GM12878 (cell line): Measurements from ENCODE around the gene COL6A3. TPM values are rescaled to one million over a fixed set of nuclear protein-coding genes. Genes with fewer than 3 reads are reported as not detected.

ENCODE experiments used
- ATAC-seq: fragments of 200-7000 bp; cut with Tn5 transposase; 3 replicates; pipeline ENCODE4 v1.9.1; 2020; ENCODE audit warnings: mild to moderate bottlenecking, moderate library complexity
- BruUV-seq: library from RNA; stranded (reverse); fragments of 400-500 nt; replicated peaks from 2 replicates; lab custom pipeline; 2021; lab: Mats Ljungman, UMichigan
- CTCF ChIA-PET: fragments of 300-600 bp; sonication (Branson Sonifier 250); formaldehyde crosslinking; extraction: SDS; loops from one replicate; lab custom pipeline; 2021; ENCODE audit warnings: inconsistent platforms; lab: Yijun Ruan, JAX
- POLR2A ChIA-PET: fragments of 350-600 bp; formaldehyde crosslinking; extraction: SDS; loops from one replicate; lab custom pipeline; 2021; ENCODE audit warnings: inconsistent platforms; lab: Charles Lee
- RAD21 ChIA-PET: fragments of 300-600 bp; sonication (Branson Sonifier 250); formaldehyde crosslinking; loops from one replicate; lab custom pipeline; 2023; ENCODE audit warnings: antibody characterized with exemption; ENCODE audit not compliant: unreplicated experiment; lab: Charles Lee
- SMC1A ChIA-PET: fragments of 300-600 bp; sonication (Branson Sonifier 250); formaldehyde crosslinking; loops from one replicate; lab custom pipeline; 2023; ENCODE audit not compliant: unreplicated experiment, uncharacterized antibody; lab: Charles Lee
- DNase-seq: peaks from one replicate; pipeline ENCODE4 v3.0.0-alpha.2; 2011; ENCODE audit warnings: low read depth, low spot score
- FAIRE-seq: peaks from 3 replicates; lab custom pipeline; 2011; peaks lifted over from hg19 to GRCh38; lab: Jason Lieb, UNC
- H2AFZ ChIP-seq: 2 replicates; pipeline ENCODE4 v1.6.0; 2011; ENCODE audit warnings: low read depth, low read length, control low read depth; ENCODE audit not compliant: control insufficient read depth
- H3K27ac ChIP-seq: 2 replicates; pipeline ENCODE4 v1.5.1; 2011; ENCODE audit warnings: control low read depth; ENCODE audit not compliant: control insufficient read depth, insufficient read depth
- H3K27me3 ChIP-seq, 2 experiments: replicated peaks in 1 of 2; 2 replicates each; pipeline versions ENCODE4 v1.6.0 to v1.6.1; 2011; ENCODE audit warnings: low read length in 1 of 2; ENCODE audit not compliant: control insufficient read depth in 2 of 2, insufficient read depth in 2 of 2
- H3K36me3 ChIP-seq, 2 experiments: 2 replicates each; pipeline ENCODE4 v1.5.1; 2011; ENCODE audit warnings: low read length in 1 of 2; ENCODE audit not compliant: control insufficient read depth in 2 of 2, insufficient read depth in 2 of 2
- H3K4me1 ChIP-seq: 2 replicates; pipeline ENCODE4 v1.6.1; 2011; ENCODE audit warnings: mild to moderate bottlenecking, low read length, moderate library complexity, mixed read lengths; ENCODE audit not compliant: control insufficient read depth, insufficient read depth
- H3K4me2 ChIP-seq: 2 replicates; pipeline ENCODE4 v1.6.0; 2011; ENCODE audit warnings: control low read depth; ENCODE audit not compliant: control insufficient read depth, insufficient read depth
- H3K4me3 ChIP-seq: fragments of 200-600 bp; sonication (generic); 2 replicates; pipeline ENCODE4 v1.5.1; 2016
- H3K79me2 ChIP-seq: 2 replicates; pipeline ENCODE4 v1.6.0; 2011; ENCODE audit warnings: low read length; ENCODE audit not compliant: control insufficient read depth, insufficient read depth
- H3K9ac ChIP-seq: 2 replicates; pipeline ENCODE4 v1.8.0; 2011; ENCODE audit warnings: low read length, control low read depth, mixed read lengths; ENCODE audit not compliant: control insufficient read depth, insufficient read depth
- H3K9me3 ChIP-seq: replicated peaks from 3 replicates; pipeline ENCODE4 v1.5.1; 2011; ENCODE audit warnings: mild to moderate bottlenecking, low read length; ENCODE audit not compliant: control insufficient read depth, insufficient read depth
- H4K20me1 ChIP-seq: 2 replicates; pipeline ENCODE4 v1.6.0; 2011; ENCODE audit not compliant: control insufficient read depth, insufficient read depth
- BACH1 ChIP-seq: fragments of 450-650 bp; IDR thresholded peaks from 2 replicates; pipeline ENCODE4 v1.6.1; 2017; ENCODE audit warnings: mild to moderate bottlenecking, borderline replicate concordance
- BRCA1 ChIP-seq: IDR thresholded peaks from 2 replicates; pipeline ENCODE4 v1.6.1; 2011; ENCODE audit warnings: low read depth, low read length, improper control_type of control experiment
- POLR2AphosphoS5 ChIP-seq: IDR thresholded peaks from 2 replicates; pipeline ENCODE4 v1.6.1; 2011; ENCODE audit warnings: mild to moderate bottlenecking, low read length, inconsistent platforms
- SIN3A ChIP-seq: IDR thresholded peaks from 2 replicates; pipeline ENCODE4 v1.6.1; 2012; ENCODE audit warnings: low read depth, low read length, improper control_type of control experiment
- SPI1 ChIP-seq: IDR thresholded peaks from 2 replicates; pipeline ENCODE4 v1.6.1; 2011; ENCODE audit warnings: low read depth, mild to moderate bottlenecking, low read length, moderate library complexity, borderline replicate concordance; ENCODE audit not compliant: insufficient read depth
- SREBF1 ChIP-seq: IDR thresholded peaks from 2 replicates; pipeline ENCODE4 v1.6.1; 2012; ENCODE audit warnings: mild to moderate bottlenecking, low read length
- WRNIP1 ChIP-seq: IDR thresholded peaks from 2 replicates; pipeline ENCODE4 v1.6.1; 2011; ENCODE audit warnings: low read depth, low read length, improper control_type of control experiment, borderline replicate concordance
- WGBS: methylation state at CpG from one replicate; pipeline ENCODE4 v1.1.6; 2016; ENCODE audit warnings: low lambda C conversion rate; ENCODE audit not compliant: insufficient replicate concordance, insufficient coverage; ENCODE audit errors: missing lambda C conversion rate; 5-methylcytosine and 5-hydroxymethylcytosine counted together
- in situ Hi-C: fragments of 300-500 bp; cut with MboI; formaldehyde crosslinking; loops from 9 replicates; pipeline ENCODE4 v1.14.3; 2018; ENCODE audit warnings: mixed read lengths
- intact Hi-C: fragments of 100-400 bp; cut with micrococcal nuclease; formaldehyde crosslinking; loops from one replicate; pipeline ENCODE4 v1.14.2; 2022; ENCODE audit not compliant: unreplicated experiment
- polyA plus RNA-seq, 11 experiments: library from polyadenylated mRNA; depleted of rRNA in 4 of 11; unstranded in 6 of 11; stranded (reverse) in 5 of 11; fragments of >200 nt; fragmentation: Nextera tagmentation in 4 of 11; fragmentation: Illumina TruSeq in 1 of 11; extraction: Ambion mirVana in 4 of 11; extraction: Trizol in 1 of 11; gene quantifications; 1 replicate in 1 of 11; 2 replicates in 10 of 11; pipeline versions ENCODE4 v1.2.1 to v1.2.3, GENCODE V29; 2011 to 2016; ENCODE audit warnings: inconsistent platforms in 2 of 11, missing spikeins in 2 of 11, low read depth in 1 of 11
- total RNA-seq, 4 experiments: library from RNA; depleted of rRNA in 3 of 4; stranded (reverse); fragments of >200 nt in 3 of 4; fragmentation: Illumina TruSeq in 1 of 4; extraction: Trizol in 1 of 4; gene quantifications; 2 replicates each; pipeline versions ENCODE4 v1.2.1 to v1.2.3, GENCODE V29; 2013 to 2021
- TF ChIP-seq, protein P1 (sequence below): IDR thresholded peaks from 2 replicates; pipeline ENCODE4 v1.6.1; 2011; ENCODE audit warnings: low read depth, mild to moderate bottlenecking, low read length, moderate library complexity, borderline replicate concordance; ENCODE audit errors: extremely low read depth

The COL6A3 gene
- total and polyA plus RNA-seq, 10 of the 15 experiments (the other 5 are each of a cell fraction or from before 2014, with no cell fraction given), result 0.01 to 0.51 (median 0.09) TPM; not detected in 4

DNA sequence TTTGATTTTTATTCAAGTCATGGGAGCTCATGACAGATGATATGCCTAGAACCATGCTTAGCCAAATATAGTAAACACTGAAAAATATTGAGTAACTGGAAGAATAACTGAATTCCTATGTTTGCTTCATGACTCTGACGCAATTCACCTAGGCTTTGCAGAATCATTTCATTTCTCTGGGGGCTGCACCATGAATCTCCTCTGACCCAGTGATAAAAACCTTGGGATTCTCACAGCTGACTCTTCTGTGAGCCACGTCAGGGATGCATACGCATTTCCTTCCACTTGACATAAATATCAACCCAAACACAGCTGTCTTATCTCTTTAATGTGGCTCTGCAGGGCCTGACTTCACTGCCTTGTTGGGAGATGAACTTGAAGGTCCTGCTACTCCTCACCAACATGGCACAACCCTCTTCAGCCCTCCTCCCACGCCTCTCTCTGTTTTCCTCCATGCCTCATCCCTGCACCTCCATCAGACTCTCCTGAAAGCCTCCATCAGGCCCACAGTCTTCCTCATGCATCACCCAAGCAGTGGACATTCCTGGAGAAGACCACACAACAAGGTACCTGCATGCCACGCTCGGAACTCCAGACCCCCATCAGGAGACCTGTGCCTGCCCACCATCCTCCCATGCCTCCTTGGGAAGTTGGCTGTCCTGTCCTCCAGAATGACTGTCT, 29.8 kb downstream of the COL6A3 start:
- CTCF ChIA-PET, result no interaction called here
- Histone ChIP-seq H2AFZ (no peak overlapping the region), H3K9ac (no peak overlapping the region), H3K36me3 (no peaks in the 10 kb centered on the region), H3K27ac (no peak overlapping the region), H4K20me1 (no peaks in the 10 kb centered on the region), H3K4me1 (no peaks in the 10 kb centered on the region), H3K27me3 (peaks cover 0 to 3% of the 10 kb centered on the region in 2 experiments; a peak in 2 of 4 replicates), H3K4me3 (no peak overlapping the region), H3K4me2 (no peak overlapping the region), H3K79me2 (no peaks in the 10 kb centered on the region), H3K9me3 (no peaks in the 10 kb centered on the region)
- no peak for DNase-seq
- TF ChIP-seq SREBF1, result no peak
- TF ChIP-seq BACH1, result no peak
- TF ChIP-seq BRCA1, result no peak
- TF ChIP-seq, protein P1, sequence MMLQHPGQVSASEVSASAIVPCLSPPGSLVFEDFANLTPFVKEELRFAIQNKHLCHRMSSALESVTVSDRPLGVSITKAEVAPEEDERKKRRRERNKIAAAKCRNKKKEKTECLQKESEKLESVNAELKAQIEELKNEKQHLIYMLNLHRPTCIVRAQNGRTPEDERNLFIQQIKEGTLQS, result no peak
- TF ChIP-seq SIN3A, result no peak
- TF ChIP-seq POLR2AphosphoS5, result no peak
- no peak for TF ChIP-seq SPI1
- no peak for TF ChIP-seq WRNIP1
- POLR2A ChIA-PET, result no interaction called here
- SMC1A ChIA-PET, result no interaction called here
- 19% methylated on average over 6 of the region's 6 CpGs for WGBS
- in situ Hi-C loops (no loop called here), intact Hi-C loops (no loop called here)
- FAIRE-seq, result no peak
- no TSS peak for BruUV-seq
- RAD21 ChIA-PET, result no interaction called here
- no peak for ATAC-seq
